HCT116 (cell line): ENCODE results near the gene GRIK3. TPM values are rescaled to one million over a fixed set of nuclear protein-coding genes. Genes with fewer than 3 reads are reported as not detected.

Experiments used
- ATAC-seq: fragments of 200-7000 bp; cut with Tn5 transposase; 2 replicates; pipeline ENCODE4 v1.9.1; 2020; ENCODE audit warnings: mild to moderate bottlenecking, moderate library complexity
- BruUV-seq: library from RNA; stranded (reverse); fragments of 400-500 nt; replicated peaks from 2 replicates; lab custom pipeline; 2021; lab: Mats Ljungman, UMichigan
- CTCF ChIA-PET: fragments of 300-600 bp; sonication (Branson Sonifier 250); formaldehyde crosslinking; loops from one replicate; lab custom pipeline; 2021; ENCODE audit warnings: antibody characterized with exemption; lab: Charles Lee
- POLR2A ChIA-PET: fragments of 300-600, 350-600 bp; sonication (Branson Sonifier 250); formaldehyde crosslinking; loops from one replicate; lab custom pipeline; 2021; ENCODE audit warnings: antibody characterized with exemption; lab: Charles Lee
- RAD21 ChIA-PET, 2 experiments: fragments of 300-600 bp; sonication (Branson Sonifier 250); formaldehyde crosslinking; loops; one replicate each; lab custom pipeline; 2023; ENCODE audit warnings: low total read pairs in 2 of 2; ENCODE audit not compliant: uncharacterized antibody in 2 of 2, unreplicated experiment in 2 of 2, low non-redundant PET in 1 of 2; lab: Charles Lee
- DNase-seq: peaks from one replicate; pipeline ENCODE4 v3.0.0-alpha.2; 2010; ENCODE audit warnings: low read depth, low spot score
- H2AFZ ChIP-seq: fragments of 200-600 bp; shearing (Covaris generic), sonication (generic); 2 replicates; pipeline ENCODE4 v1.6.1; 2017; ENCODE audit warnings: low read depth, mixed run types, mixed read lengths, antibody characterized with exemption, low read length; ENCODE audit not compliant: poor library complexity, severe bottlenecking
- H3K27ac ChIP-seq: 2 replicates; pipeline ENCODE4 v1.5.1; 2012; ENCODE audit warnings: low read depth, low read length
- H3K27me3 ChIP-seq: fragments of 200-600 bp; sonication (generic); 2 replicates; pipeline ENCODE4 v1.6.1; 2016; ENCODE audit warnings: mixed run types, low read length, mixed read lengths; ENCODE audit not compliant: insufficient read depth
- H3K36me3 ChIP-seq, 2 experiments: fragments of 200-500 bp in 1 of 2; fragments of 200-600 bp in 1 of 2; sonication (Bioruptor generic) in 1 of 2; sonication (generic) in 1 of 2; 2 replicates each; pipeline versions ENCODE4 v1.5.1 to v1.6.1; 2014 to 2016; ENCODE audit warnings: low read length in 2 of 2, inconsistent platforms in 1 of 2, mixed read lengths in 1 of 2, mixed run types in 1 of 2; ENCODE audit not compliant: insufficient read depth in 2 of 2, control insufficient read depth in 1 of 2
- H3K4me1 ChIP-seq, 2 experiments: fragments of 200-600 bp in 1 of 2; sonication (generic) in 1 of 2; 2 replicates each; pipeline versions ENCODE4 v1.5.1 to v1.6.1; 2012 to 2017; ENCODE audit warnings: low read length in 2 of 2, inconsistent platforms in 1 of 2, mild to moderate bottlenecking in 1 of 2, mixed read lengths in 1 of 2, mixed run types in 1 of 2, moderate library complexity in 1 of 2; ENCODE audit not compliant: insufficient read depth in 2 of 2, control insufficient read depth in 1 of 2
- H3K4me2 ChIP-seq: fragments of 200-600 bp; sonication (generic); 2 replicates; pipeline ENCODE4 v1.6.1; 2017; ENCODE audit warnings: mixed run types, low read length, mixed read lengths
- H3K4me3 ChIP-seq, 2 experiments: fragments of 200-600 bp in 1 of 2; sonication (generic) in 1 of 2; replicated peaks in 1 of 2; 2 replicates each; pipeline ENCODE4 v1.5.1; 2011 to 2016; ENCODE audit warnings: low read length in 2 of 2, control low read depth in 1 of 2, low read depth in 1 of 2, mild to moderate bottlenecking in 1 of 2, mixed read lengths in 1 of 2, mixed run types in 1 of 2
- H3K79me2 ChIP-seq: fragments of 200-600 bp; sonication (generic); 2 replicates; pipeline ENCODE4 v1.6.1; 2017; ENCODE audit warnings: mild to moderate bottlenecking, mixed run types, low read length, moderate library complexity, mixed read lengths; ENCODE audit not compliant: insufficient read depth
- H3K9ac ChIP-seq: fragments of 200-600 bp; sonication (generic); 2 replicates; pipeline ENCODE4 v1.6.1; 2016; ENCODE audit warnings: low read length, mixed read lengths
- H3K9me2 ChIP-seq: fragments of 200-600 bp; sonication (generic), shearing (Covaris generic); 2 replicates; pipeline ENCODE4 v1.6.1; 2017; ENCODE audit warnings: mixed run types, mild to moderate bottlenecking, moderate library complexity; ENCODE audit not compliant: insufficient read depth
- H3K9me3 ChIP-seq, 2 experiments: fragments of 200-500 bp in 1 of 2; fragments of 200-600 bp in 1 of 2; sonication (Bioruptor generic) in 1 of 2; sonication (generic) in 1 of 2; 2 replicates each; pipeline ENCODE4 v1.6.1; 2014 to 2017; ENCODE audit warnings: low read length in 2 of 2, mixed read lengths in 2 of 2, inconsistent platforms in 1 of 2, low read depth in 1 of 2, mild to moderate bottlenecking in 1 of 2, mixed run types in 1 of 2, moderate library complexity in 1 of 2; ENCODE audit not compliant: control insufficient read depth in 1 of 2, insufficient read depth in 1 of 2
- H4K20me1 ChIP-seq: fragments of 200-600 bp; sonication (generic), shearing (Covaris generic); 2 replicates; pipeline ENCODE4 v1.6.1; 2017; ENCODE audit warnings: mixed run types, mild to moderate bottlenecking, moderate library complexity; ENCODE audit not compliant: insufficient read depth
- CBX3 ChIP-seq: IDR thresholded peaks from 2 replicates; pipeline ENCODE4 v1.6.1; 2012; ENCODE audit warnings: low read depth
- EGR1 ChIP-seq: IDR thresholded peaks from 2 replicates; pipeline ENCODE4 v1.6.1; 2012; ENCODE audit warnings: low read depth
- MAX ChIP-seq: IDR thresholded peaks from 2 replicates; pipeline ENCODE4 v1.6.1; 2012
- POLR2AphosphoS5 ChIP-seq: IDR thresholded peaks from 2 replicates; pipeline ENCODE4 v1.6.1; 2011; ENCODE audit warnings: mild to moderate bottlenecking, low read depth, low read length, moderate library complexity
- RAD21 ChIP-seq: IDR thresholded peaks from 2 replicates; pipeline ENCODE4 v1.6.1; 2012; ENCODE audit warnings: low read depth, mild to moderate bottlenecking
- SIN3A ChIP-seq: IDR thresholded peaks from 2 replicates; pipeline ENCODE4 v1.6.1; 2012; ENCODE audit warnings: low read depth
- SP1 ChIP-seq: IDR thresholded peaks from 2 replicates; pipeline ENCODE4 v1.6.1; 2012; ENCODE audit warnings: low read depth
- SRF ChIP-seq: IDR thresholded peaks from 2 replicates; pipeline ENCODE4 v1.6.1; 2012; ENCODE audit warnings: low read depth
- YY1 ChIP-seq: IDR thresholded peaks from 2 replicates; pipeline ENCODE4 v1.6.1; 2011; ENCODE audit warnings: low read length, low read depth, moderate library complexity, mild to moderate bottlenecking; ENCODE audit not compliant: insufficient replicate concordance; ENCODE audit errors: extremely low read depth
- intact Hi-C: fragments of 100-400 bp; cut with micrococcal nuclease; formaldehyde crosslinking; loops from 2 replicates; pipeline ENCODE4 v1.10.0; 2022
- total RNA-seq: library from RNA; stranded (reverse); gene quantifications from one replicate; pipeline ENCODE4 v1.2.1, GENCODE V29; 2021; ENCODE audit not compliant: unreplicated experiment
- TF ChIP-seq, protein P1 (sequence below): IDR thresholded peaks from 2 replicates; pipeline ENCODE4 v1.6.1; 2012
- TF ChIP-seq, protein P2 (sequence below), 3 experiments: fragments of 200-600 bp in 1 of 3; sonication (generic) in 1 of 3; IDR thresholded peaks in 2 of 3; conservative IDR thresholded peaks in 1 of 3; 2 replicates each; pipeline ENCODE4 v1.5.1; 2012 to 2017; ENCODE audit warnings: low read depth in 2 of 3, low read length in 2 of 3, antibody characterized with exemption in 1 of 3, borderline replicate concordance in 1 of 3, control low read depth in 1 of 3, mild to moderate bottlenecking in 1 of 3, mixed read lengths in 1 of 3, mixed run types in 1 of 3, moderate library complexity in 1 of 3; ENCODE audit not compliant: insufficient read depth in 1 of 3

GRIK3 gene
- total RNA-seq, 1 experiment from 2014 or later, result not detected

GRCh38 chr1:36771660-36772284 is 262.5 kb downstream of the GRIK3 start:
- ChIA-PET POLR2A (no interaction called here), CTCF (no interaction called here), RAD21 (no interaction called here)
- TF ChIP-seq YY1 (no peak), RAD21 (no peak), SP1 (no peak), CBX3 (no peak), MAX (no peak), EGR1 (no peak), SRF (no peak), SIN3A (no peak), POLR2AphosphoS5 (no peak)
- TF ChIP-seq, protein P1, sequence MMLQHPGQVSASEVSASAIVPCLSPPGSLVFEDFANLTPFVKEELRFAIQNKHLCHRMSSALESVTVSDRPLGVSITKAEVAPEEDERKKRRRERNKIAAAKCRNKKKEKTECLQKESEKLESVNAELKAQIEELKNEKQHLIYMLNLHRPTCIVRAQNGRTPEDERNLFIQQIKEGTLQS, result no peak
- TF ChIP-seq, protein P2, sequence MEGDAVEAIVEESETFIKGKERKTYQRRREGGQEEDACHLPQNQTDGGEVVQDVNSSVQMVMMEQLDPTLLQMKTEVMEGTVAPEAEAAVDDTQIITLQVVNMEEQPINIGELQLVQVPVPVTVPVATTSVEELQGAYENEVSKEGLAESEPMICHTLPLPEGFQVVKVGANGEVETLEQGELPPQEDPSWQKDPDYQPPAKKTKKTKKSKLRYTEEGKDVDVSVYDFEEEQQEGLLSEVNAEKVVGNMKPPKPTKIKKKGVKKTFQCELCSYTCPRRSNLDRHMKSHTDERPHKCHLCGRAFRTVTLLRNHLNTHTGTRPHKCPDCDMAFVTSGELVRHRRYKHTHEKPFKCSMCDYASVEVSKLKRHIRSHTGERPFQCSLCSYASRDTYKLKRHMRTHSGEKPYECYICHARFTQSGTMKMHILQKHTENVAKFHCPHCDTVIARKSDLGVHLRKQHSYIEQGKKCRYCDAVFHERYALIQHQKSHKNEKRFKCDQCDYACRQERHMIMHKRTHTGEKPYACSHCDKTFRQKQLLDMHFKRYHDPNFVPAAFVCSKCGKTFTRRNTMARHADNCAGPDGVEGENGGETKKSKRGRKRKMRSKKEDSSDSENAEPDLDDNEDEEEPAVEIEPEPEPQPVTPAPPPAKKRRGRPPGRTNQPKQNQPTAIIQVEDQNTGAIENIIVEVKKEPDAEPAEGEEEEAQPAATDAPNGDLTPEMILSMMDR (IDR thresholded peaks at IDR 0.05 in 2 of 3, conservative IDR thresholded peaks at IDR 0.05 in 1 of 3; ENCODE audit: borderline replicate concordance in 1 of 3, insufficient read depth in 1 of 3, low read depth in 2 of 3, low read length in 2 of 3), result no peak
- H3K4me2 ChIP-seq, result no peak overlapping the region
- BruUV-seq, result no TSS peak
- intact Hi-C loops, result no loop called here
- no peaks in the 10 kb centered on the region for H3K9me2 ChIP-seq
- no peak overlapping the region for H3K4me3 ChIP-seq
- peaks cover 80% of the 10 kb centered on the region for H3K27me3 ChIP-seq
- no peaks in the 10 kb centered on the region for H3K4me1 ChIP-seq
- H3K27ac ChIP-seq, result no peak overlapping the region
- no peak overlapping the region for H2AFZ ChIP-seq
- H3K9ac ChIP-seq, result no peak overlapping the region
- no peak for DNase-seq
- ATAC-seq, result no peak
- H3K9me3 ChIP-seq, result no peaks in the 10 kb centered on the region
- H4K20me1 ChIP-seq, result no peaks in the 10 kb centered on the region
- no peaks in the 10 kb centered on the region for H3K36me3 ChIP-seq
- H3K79me2 ChIP-seq, result no peaks in the 10 kb centered on the region
